ENCODE measurements around the gene FHL2.

- TF ChIP-seq, protein P1, sequence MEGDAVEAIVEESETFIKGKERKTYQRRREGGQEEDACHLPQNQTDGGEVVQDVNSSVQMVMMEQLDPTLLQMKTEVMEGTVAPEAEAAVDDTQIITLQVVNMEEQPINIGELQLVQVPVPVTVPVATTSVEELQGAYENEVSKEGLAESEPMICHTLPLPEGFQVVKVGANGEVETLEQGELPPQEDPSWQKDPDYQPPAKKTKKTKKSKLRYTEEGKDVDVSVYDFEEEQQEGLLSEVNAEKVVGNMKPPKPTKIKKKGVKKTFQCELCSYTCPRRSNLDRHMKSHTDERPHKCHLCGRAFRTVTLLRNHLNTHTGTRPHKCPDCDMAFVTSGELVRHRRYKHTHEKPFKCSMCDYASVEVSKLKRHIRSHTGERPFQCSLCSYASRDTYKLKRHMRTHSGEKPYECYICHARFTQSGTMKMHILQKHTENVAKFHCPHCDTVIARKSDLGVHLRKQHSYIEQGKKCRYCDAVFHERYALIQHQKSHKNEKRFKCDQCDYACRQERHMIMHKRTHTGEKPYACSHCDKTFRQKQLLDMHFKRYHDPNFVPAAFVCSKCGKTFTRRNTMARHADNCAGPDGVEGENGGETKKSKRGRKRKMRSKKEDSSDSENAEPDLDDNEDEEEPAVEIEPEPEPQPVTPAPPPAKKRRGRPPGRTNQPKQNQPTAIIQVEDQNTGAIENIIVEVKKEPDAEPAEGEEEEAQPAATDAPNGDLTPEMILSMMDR (IDR thresholded peaks at IDR 0.05): no peak
- TF ChIP-seq POLR2A (IDR thresholded peaks at IDR 0.05): no peak
Observed at GRCh38 chr2:105317937-105318336, 80.9 kb downstream of the FHL2 start.

Measured in adrenal gland (tissue), 5 donors.